GM18951 (cell line): ENCODE results near the gene FRMD4B.

Source experiments
- POLR2A ChIP-seq: IDR thresholded peaks from 4 replicates; pipeline ENCODE4 v1.6.1; 2011; ENCODE audit warnings: mild to moderate bottlenecking; ENCODE audit not compliant: insufficient read length, insufficient read depth; ENCODE audit errors: extremely low read depth
- in situ Hi-C: fragments of 300-500 bp; cut with MboI; formaldehyde crosslinking; loops from one replicate; pipeline ENCODE4 v1.12.0; 2022; ENCODE audit warnings: low sequenced_read_pairs, mixed read lengths, inconsistent platforms; ENCODE audit not compliant: unreplicated experiment

The FRMD4B gene

DNA sequence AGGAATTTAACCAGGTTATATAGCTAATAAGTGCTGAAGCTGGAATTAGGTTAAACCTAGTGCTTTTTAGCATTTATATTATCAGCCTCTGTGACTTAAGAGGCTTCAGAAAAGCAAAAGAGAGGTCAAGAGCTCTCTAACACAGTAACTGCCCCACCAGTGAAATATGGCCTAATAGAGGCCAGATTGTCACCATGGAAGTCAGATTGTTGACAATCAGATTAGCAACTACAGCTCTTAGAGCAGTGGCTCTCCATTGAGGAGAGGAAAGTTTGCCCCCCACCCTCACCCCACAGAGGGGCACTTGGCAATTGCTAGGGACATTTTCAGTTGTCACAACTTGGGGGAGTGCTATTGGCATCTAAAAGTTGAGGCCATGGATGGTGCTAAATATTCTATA lies 240.2 kb downstream of the FRMD4B start:
- TF ChIP-seq POLR2A, result no peak
- in situ Hi-C loops, result no loop called here

DNA sequence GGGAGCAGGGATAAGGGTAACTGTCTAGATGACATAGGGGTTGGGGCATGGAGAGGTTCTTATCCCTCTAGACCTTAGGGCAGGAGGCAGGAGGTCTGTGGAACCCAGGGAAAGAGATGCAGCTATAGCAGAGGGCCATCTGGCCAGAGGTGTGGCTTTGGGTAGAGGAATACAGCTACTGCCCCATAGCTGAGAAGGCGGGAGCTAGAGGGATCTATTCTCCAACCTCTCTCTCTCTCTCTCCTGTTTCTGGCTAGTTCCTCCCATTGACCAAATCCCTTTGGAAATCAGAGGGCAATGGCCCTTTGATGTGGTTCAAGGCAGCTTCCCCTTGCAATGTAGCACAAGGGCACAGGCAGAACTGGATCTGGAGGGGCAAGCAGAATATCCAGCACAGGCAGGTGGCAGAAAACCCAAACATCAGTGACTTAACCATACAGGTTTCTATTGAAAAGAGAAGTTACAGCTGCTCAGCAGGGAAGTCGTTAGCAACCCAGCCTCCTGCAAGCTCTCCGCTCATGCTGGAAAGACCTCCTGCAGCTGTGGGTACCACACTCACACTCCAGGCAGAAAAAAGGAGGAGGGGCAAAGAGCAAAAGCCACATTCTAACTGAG lies 241.2 kb downstream of the FRMD4B start:
- no peak for TF ChIP-seq POLR2A
- in situ Hi-C loops, result no loop called here

DNA sequence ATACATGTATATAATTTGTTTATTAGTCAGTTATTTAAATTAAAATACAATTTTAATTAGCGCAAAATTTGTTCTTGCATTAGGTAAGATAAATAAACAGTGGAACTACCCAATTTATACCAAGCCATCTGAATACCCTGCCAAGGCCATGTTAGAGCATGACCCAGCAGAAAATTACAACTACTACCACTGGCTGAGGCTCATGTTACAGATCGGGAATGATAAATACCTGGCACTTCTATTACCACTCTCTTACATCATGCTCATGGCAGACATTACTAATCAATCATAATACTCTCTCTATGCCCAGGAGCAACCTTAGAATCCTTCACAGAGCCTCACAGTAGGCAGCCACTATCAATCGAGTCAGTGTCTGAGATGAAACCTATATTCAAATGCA lies 242.3 kb downstream of the FRMD4B start:
- TF ChIP-seq POLR2A, result no peak
- in situ Hi-C loops, result no loop called here

DNA sequence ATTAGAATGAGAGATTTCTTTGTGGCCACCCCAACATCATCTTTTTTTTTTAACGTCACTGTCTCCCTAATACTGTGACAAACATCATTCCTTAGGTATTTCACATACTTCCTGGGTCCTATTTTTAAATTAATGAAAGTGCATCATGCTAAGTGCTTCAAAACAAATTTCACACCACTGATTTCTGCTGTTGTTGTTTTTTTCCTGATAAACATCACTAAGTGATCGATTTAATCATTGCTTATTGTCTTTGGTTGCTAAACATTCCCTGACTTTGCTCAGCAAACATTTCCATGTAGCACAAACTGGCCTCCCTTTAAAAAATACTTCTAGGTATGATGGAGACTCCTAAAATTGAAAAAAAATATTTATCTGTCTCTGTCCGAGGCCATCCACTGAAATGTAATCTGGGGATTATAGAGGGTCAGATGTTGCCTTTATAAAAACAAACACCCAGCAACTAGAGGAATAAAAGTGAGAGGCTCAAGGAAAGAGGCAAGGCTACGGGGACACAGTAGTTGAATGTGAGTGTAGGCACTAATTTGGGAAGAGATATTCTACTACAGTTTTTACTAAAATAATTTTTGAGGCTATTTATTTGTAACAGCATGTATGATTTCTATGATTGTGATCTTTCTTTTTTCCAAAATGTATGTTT lies 243.0 kb downstream of the FRMD4B start:
- in situ Hi-C loops, result no loop called here
- no peak for TF ChIP-seq POLR2A

DNA sequence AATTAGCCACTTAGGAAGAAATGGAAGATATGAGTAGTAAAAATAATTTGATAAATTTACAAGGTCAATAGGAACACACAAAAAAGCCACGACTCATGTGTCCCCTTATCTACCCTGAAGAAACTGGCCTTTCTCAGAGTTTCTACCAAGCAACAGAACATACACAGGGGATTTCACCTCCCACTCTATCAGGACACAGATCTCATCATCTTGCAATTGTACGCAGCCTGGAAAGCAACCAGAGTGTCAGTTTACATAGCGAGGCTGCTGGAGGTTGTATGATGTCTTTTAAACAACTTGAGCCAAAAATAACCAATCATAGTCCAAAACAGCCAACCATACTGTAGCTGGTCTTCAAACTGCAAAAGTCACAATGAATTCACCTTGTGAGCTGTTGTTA lies 243.8 kb downstream of the FRMD4B start:
- TF ChIP-seq POLR2A, result no peak
- in situ Hi-C loops, result no loop called here

DNA sequence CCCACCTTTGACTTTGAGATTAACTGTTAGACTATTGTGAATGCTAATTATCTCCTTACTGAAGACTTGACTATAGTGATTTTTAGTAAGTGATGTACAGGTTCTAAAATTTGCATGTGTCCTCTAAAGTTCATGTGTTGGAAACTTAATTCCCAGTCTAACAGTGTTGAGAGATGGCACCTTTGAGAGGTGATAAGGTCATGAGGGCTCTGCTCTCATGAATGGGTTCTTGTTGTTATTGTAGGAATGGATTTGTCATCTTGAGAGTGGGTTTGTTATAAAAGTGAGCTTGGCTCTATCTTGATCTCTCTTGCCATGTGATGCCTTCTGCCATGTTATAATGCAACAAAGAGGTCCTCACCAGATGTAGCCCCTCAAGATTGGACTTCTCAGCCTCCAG lies 244.6 kb downstream of the FRMD4B start:
- in situ Hi-C loops, result no loop called here
- no peak for TF ChIP-seq POLR2A

DNA sequence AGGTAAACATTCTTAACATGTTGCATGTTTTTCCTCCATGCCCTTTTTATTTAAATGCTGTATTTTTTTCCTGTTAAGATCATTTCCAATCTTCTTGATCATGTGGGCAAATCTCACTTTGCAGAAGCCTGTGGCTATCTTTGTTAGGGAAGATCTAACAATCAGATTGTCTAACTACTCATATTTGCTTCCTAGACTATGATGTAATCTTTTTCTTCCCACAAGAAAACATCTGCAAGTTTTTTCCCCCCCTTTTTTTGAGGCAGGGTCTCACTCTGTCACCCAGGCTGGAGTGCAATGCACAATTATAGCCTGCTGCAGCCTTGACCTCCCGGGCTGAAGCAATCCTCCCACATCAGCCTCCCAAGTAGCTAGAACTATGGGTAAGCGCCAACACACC lies 248.5 kb downstream of the FRMD4B start:
- TF ChIP-seq POLR2A, result no peak
- in situ Hi-C loops, result no loop called here

DNA sequence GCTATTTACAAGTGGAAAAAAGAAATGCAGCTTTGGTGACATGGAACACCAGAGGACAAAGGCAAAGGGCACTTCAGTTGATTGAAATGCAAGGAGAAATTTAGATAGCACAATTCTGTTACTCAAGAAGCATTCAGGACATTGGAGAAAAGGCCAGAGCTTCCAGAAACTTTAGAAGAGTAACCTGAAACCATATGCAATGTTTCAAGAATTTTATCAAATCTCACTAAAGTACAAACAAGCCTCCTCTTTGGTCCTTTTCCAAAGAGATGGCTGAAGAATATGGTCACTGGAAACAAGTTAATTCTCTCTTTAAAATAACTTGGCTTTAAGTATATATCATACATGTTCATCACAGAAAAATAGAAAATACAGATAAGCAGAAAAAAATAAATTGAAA lies 248.9 kb downstream of the FRMD4B start:
- TF ChIP-seq POLR2A, result no peak
- in situ Hi-C loops, result no loop called here

DNA sequence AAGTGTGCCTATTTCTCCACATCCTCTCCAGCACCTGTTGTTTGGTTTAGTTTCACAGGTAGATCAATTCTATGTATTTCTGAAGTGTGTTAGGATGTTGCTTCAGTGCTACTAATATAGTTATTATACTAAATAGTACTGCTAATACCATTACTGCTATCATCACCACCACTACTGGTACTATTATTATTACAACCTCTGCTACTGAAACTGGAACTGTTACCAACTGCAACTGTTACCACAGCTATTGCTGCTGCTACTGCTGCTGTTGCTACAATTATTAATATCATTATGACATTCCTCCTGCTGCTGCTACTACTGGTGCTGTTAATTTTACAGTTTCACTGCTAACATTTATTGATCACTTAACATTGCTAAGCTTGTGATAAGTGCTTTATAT lies 255.2 kb downstream of the FRMD4B start:
- TF ChIP-seq POLR2A, result no peak
- in situ Hi-C loops, result no loop called here

DNA sequence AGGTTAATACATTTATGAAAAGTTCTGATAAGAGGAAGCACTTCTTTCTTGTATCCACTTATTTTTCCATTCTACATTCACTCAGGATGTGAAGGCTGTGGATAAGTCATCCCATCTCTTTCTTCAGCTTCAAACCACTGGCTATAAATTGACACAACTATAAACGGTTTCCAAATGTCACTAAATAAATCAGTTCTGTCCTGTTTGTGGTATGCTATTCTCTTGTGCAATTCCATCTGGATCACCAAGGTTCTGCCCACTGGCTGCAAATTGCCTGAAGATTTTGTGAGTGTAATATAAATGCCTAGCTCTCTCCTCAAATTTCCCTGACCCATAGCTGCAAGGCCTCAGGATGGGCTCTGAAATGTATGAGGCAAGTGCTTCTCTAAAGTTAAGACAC lies 256.4 kb downstream of the FRMD4B start:
- TF ChIP-seq POLR2A, result no peak
- in situ Hi-C loops, result no loop called here

DNA sequence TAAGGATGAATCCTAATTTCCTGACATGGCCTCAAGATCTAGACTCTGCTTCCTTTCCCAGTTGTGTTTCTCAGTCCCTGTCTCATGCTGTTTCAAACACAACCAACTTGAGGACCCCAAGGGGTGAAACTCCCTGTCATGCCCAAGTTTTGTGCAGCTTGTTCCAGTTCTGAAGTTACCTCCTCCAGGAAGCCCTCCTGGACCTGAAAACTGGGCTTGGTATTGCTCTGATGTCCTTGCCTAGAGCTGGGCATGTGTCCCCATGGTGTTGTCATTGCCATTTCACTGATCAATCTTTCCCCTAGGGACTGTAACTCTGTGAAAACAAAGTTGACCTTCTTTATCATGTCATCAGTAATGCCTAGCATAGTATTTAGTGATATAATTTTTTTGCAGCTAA lies 257.4 kb downstream of the FRMD4B start:
- in situ Hi-C loops, result no loop called here
- TF ChIP-seq POLR2A, result no peak

DNA sequence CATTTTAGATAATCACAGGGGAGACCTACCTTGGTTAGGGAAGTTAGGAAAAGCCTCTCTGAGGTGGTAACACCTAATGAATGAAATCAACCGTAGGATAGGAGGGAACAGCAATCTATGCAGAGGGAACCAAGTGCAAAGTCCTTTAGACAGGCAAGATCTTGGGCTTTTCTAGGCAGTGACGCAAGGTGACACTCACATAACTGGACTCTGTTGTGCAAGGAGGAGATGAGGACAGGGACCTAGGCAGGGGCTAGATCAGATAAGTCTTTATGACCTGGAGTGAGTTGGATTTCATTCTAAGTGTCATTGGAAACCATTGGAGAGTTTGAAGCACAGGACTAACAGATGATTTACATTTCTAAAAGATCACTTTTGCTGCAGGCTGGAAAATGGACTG lies 258.9 kb downstream of the FRMD4B start:
- in situ Hi-C loops, result no loop called here
- no peak for TF ChIP-seq POLR2A

DNA sequence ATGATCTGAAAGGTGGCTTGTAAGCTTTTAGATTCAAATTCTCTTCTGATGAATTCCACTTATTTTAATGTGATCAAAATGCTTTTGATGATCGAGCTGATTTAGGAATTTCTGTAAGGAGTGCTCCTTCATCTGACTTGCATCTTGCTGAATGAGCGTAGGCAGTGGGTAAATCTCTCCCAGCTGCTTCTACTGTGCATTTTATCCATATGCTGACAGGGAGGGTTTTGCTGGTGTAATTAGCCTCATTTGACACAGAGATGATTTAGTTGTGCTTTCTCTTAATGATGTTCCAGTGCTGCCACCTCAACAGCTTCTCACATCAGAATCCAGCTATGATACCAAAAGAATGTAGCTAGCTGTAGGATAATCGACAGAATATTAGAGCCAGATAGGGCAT lies 259.7 kb downstream of the FRMD4B start:
- no peak for TF ChIP-seq POLR2A
- in situ Hi-C loops, result no loop called here

DNA sequence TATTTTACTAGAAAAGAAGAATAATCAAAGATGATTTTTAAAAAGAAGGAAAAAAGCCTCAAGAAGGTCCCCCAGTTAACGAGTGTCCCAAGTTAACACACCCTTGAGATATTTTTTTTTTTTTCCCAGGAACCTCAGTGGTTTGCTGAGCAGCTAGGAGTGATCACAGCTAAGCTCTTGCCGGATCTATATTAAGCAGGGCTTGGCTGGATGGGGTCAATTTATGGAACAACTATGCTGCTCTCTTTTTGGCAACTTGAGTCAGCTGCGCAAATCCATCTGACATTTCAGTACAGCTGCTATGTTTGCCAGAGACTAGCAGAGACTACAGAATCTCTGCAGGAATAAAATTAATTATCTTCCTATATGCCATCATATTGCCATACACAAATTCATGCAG lies 263.5 kb downstream of the FRMD4B start, which contains the start of gene LMOD3:
Gene LMOD3 (minus strand): TSS at position 193 of the 400 bp plus-strand sequence. CDS start 209 bp downstream, outside the sequence.
- no peak for TF ChIP-seq POLR2A
- in situ Hi-C loops, result no loop called here
